ENCODE measurements around the gene ZNF70.

DNA sequence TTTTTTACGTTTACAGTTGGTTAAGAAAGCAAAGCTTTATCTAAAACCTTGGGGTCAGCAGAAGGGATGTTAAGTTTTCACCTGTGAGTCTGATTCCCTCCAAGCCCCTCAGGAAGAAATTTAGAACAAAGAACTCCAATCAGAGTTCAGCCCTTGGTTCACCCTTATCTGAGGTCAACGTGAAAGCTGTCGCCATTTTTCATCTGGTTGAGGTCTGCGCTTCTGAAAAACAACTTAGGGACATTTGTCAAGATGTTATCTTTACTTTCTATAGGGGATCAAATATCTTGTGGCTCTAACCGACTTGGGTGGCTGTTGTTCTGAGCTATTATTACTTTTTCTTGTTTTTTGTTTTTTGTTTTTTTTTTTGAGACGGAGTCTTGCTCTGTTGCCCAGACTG lies 30.1 kb downstream of the ZNF70 start:
- TF ChIP-seq, protein P1, sequence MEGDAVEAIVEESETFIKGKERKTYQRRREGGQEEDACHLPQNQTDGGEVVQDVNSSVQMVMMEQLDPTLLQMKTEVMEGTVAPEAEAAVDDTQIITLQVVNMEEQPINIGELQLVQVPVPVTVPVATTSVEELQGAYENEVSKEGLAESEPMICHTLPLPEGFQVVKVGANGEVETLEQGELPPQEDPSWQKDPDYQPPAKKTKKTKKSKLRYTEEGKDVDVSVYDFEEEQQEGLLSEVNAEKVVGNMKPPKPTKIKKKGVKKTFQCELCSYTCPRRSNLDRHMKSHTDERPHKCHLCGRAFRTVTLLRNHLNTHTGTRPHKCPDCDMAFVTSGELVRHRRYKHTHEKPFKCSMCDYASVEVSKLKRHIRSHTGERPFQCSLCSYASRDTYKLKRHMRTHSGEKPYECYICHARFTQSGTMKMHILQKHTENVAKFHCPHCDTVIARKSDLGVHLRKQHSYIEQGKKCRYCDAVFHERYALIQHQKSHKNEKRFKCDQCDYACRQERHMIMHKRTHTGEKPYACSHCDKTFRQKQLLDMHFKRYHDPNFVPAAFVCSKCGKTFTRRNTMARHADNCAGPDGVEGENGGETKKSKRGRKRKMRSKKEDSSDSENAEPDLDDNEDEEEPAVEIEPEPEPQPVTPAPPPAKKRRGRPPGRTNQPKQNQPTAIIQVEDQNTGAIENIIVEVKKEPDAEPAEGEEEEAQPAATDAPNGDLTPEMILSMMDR (IDR thresholded peaks at IDR 0.05), result no peak
- TF ChIP-seq POLR2AphosphoS5 (IDR thresholded peaks at IDR 0.05), result no peak
- TF ChIP-seq POLR2A (IDR thresholded peaks at IDR 0.05), result no peak

Measured in gastroesophageal sphincter (tissue), 3 donors.